GM19328 (cell line): ENCODE results near the gene MTFR2.
"Not testable (repeated sequence)": the region's sequence is repeated elsewhere in the genome, so short reads cannot be mapped to it uniquely, and the experiment has no call there.

Experiments used
- ATAC-seq: cut with Tn5 transposase; IDR thresholded peaks from one replicate; pipeline ENCODE4 v1.9.1; 2021; ENCODE audit warnings: mild to moderate bottlenecking, moderate library complexity; ENCODE audit not compliant: unreplicated experiment

MTFR2 gene

GRCh38 chr6:136236466-136237293 is 13.4 kb downstream of the MTFR2 start:
- ATAC-seq: no peak

- ATAC-seq: no peak
Measured at GRCh38 chr6:136235233-136235564, 14.9 kb downstream of the MTFR2 start.

DNA sequence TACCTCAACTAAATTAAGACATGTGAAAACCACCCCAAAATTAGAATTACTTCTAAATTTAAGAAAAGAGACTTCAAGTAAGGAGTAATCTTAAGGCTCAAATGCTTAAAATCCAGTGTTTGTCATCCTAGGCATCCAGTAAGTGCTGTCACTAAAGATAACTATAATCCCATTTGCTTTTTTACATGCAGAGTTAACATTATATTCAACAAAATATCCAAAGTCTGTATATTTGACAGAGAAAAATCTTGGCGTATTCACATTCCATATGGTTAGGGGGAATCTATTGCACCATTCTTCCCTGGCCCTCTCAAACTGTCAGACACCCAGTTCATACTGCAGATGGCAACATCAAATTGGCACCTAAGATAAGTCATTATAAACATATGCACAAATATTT is 17.4 kb downstream of the MTFR2 start:
- ATAC-seq: no peak

GRCh38 chr6:136230219-136230853 is 19.8 kb downstream of the MTFR2 start:
- no peak for ATAC-seq

DNA sequence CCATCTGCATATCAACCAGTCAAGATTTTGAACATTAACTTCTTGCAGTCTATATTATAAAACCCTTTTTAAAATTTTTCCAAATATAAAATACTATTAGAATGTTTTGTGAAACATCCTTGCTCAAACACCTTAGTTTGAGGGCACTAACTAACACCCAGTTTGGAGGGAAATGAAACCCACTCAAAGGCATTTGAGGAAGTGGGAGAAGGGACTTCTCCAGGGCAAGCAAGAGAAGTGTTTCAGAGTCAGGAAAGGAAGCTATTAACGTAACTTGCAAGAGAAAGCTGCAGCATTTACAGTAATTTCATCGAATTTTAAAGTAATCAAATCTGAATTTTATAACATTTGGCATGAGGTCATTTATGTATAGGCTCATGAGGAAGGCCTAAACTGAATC is 21.3 kb downstream of the MTFR2 start:
- no peak for ATAC-seq

DNA sequence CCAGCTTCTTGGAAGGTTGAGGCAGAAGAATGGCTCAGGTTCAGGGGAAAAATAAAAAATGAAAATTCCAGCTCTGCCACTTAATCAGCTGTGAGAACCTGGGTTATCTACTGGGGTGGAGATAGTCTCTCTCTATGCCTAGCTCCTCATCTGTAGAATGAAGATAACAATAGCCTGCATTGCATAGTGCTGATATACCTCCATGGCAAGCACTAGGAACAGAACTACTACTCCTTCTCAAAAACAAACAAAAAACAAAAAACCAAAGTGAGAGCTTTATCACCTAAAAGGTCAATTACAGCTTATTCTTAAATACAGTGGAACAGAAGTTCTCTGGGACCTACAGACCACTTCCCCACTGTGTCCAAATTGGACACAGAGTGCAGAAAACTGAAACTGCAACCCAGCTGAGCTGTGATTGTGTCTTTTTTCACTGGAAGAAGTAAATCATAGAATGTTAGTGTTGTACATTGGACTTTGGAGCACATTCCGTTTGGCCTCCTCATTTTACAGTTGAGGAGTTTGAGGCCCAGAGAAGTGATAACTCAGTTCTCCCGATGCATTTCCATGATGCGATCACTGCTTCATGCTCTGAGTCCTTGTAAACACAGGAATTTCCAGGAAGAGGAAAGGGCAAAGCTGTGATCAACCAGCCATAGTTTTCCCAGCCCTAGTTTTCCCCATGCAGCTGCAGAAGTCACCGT is 23.3 kb downstream of the MTFR2 start:
- ATAC-seq: no peak

DNA sequence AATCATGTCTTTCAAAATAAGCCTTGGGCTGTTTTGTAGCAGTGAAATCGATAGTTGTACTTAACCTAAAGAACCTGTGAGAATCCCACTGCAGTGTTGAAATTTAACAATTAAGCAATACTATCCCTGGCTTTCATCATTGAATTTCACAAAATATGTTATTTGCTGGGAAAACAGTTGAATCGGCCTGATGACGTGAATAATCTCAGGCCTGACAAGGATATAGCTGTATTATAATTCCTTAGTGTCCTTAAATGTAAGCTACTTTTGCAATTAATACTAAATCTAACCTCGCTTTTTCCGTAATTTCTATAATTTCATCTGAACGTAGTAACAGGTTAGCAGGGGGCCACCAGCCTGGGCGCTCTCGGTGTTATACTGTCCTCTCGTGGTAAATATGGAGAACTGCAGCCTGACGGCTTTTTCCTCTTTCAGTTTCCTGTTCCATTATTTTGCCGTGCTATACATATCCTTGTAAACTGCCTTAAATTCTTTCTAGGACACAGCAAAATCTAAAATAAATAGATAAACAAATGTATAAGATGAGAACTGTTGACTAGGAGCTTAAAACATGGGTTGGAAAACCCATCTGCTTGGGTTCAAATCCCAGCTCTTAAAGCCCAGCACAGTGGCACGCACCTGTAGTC is 24.0 kb downstream of the MTFR2 start:
- ATAC-seq: no peak

- ATAC-seq: no peak
Measured at GRCh38 chr6:136225496-136225895, 24.6 kb downstream of the MTFR2 start.

DNA sequence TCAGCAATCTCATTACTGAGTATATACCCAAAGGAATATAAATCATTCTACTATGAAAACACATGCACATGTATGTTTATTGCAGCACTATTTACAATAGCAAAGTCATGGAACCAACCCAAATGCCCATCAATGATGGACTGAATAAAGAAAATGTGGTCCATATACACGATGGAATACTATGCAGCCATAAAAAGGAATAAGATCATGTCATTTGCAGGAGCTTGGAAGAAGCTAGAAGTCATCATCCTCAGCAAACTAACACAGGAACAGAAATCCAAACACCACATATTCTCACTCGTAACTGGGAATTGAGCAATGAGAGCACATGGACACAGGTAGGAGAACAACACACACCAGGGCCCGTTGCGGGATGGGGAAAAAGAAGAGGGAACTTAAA is 25.1 kb downstream of the MTFR2 start:
- ATAC-seq: not testable (repeated sequence)

- ATAC-seq: no peak
Measured at GRCh38 chr6:136216503-136217401, 33.4 kb downstream of the MTFR2 start.

GRCh38 chr6:136213853-136214252 is 36.3 kb downstream of the MTFR2 start:
- no peak for ATAC-seq

DNA sequence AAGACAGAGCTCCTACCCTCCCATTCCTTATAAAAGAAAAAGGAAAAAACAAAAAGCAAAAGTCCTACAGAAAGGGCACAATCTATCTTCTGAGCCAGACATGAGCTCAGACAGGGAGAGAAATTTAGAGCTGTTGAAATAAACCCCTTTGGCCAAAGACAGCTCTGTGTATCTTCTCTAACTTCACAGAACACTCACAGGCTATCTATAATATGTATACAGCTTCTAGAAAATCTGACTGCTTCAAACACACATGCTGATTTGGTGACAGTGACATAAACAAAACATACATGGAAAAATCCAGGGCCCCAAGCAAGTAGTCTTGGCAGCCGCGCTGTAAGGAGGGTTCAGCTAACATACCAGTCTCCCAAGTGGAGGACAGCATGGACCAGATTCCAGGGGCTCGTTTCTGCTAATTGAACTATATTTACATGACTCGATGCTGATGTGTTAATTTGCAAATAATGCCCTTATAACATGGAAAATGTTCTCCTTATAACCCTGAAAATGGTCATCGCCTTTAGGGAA is 37.0 kb downstream of the MTFR2 start:
- no peak for ATAC-seq

- no peak for ATAC-seq
Measured at GRCh38 chr6:136212608-136213007, 37.5 kb downstream of the MTFR2 start.

DNA sequence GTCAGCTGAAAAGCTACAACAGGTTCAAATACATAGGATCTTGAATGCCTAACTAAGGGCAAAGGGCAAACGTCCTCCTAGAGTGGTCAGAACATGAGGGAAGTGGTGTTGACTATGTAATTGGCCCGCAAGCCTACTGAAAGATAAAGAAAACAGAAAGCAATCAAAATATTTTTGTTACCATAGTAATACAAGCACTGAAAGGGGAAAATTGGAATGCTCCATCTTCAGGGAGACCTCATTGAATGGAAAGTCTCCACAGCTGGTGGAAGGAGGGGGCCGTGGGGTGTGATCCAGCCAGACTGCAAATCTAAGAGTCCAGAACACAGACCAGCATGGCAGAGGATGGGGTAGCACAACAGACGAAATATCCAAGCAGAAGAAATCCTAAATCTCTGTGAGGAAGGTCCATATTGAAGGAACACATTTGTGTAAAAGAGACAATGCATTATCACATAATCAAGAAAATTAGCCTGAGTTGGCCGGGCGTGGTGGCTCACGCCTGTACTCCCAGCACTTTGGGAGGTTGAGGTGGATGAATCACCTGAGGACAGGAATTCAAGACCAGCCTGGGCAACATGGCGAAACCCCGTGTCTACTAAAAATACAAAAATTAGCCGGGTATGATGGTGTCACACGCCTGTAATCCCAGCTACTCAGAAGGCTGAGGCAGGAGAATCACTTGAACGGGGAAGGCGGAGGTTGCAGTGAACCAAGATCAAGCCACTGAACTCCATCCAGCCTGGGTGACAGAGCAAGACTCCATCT is 39.5 kb downstream of the MTFR2 start:
- ATAC-seq: no peak

- ATAC-seq: no peak
Measured at GRCh38 chr6:136209496-136209895, 40.6 kb downstream of the MTFR2 start.

GRCh38 chr6:136208783-136209182 is 41.3 kb downstream of the MTFR2 start:
- ATAC-seq: no peak

DNA sequence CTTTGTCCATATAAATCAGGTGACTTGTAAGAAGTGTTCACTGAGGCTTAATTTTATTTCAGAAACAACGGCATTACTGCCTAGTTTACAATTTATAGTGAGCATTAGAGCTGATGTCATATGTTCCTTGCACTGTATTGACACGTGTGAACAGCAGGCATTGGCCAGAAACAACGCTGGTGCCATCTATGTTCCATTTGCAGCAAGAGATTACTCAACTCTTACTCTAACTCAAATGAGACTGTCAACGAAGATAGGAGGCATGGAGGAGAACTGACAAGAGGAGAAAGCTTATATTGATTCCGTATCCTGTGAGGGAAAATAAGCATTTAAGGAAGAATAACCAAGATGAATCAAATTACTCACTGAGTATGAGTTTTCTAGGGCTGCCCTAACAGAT is 48.4 kb downstream of the MTFR2 start:
- no peak for ATAC-seq

GRCh38 chr6:136192902-136193301 is 57.2 kb downstream of the MTFR2 start:
- ATAC-seq: no peak

DNA sequence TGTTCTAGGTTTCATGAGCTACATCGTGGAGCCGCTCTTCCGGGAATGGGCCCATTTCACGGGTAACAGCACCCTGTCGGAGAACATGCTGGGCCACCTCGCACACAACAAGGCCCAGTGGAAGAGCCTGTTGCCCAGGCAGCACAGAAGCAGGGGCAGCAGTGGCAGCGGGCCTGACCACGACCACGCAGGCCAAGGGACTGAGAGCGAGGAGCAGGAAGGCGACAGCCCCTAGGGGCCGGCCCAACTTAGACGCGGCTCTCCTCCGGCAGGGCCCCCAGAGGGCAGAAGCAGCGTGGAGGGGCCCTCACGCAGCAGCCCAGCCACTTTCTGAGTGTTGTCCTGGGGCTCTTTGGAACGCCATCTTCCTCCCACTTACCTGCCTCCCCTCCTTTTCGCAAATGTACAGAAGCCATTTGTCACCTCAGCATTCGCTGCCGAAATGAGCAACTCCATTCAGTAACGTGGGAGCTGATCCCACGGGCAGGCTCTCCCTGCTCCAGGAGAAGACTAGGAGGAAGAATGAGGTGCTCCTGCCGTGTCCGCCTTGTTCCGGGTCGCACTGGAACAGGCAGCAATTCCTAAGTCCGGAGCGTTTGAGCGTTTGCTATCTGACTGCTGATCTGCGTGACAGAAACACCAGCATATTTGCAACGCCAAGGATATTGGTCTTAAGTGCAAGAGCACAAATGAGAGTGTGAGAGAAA is 58.4 kb downstream of the MTFR2 start:
- no peak for ATAC-seq
